LNCAP (cell line): ENCODE data around the gene LDB3.

Experiments used
- TF ChIP-seq, protein P1 (sequence below): fragments of 450-650 bp; IDR thresholded peaks from 2 replicates; pipeline ENCODE4 v1.5.1; 2017; ENCODE audit warnings: mild to moderate bottlenecking

LDB3 gene

DNA sequence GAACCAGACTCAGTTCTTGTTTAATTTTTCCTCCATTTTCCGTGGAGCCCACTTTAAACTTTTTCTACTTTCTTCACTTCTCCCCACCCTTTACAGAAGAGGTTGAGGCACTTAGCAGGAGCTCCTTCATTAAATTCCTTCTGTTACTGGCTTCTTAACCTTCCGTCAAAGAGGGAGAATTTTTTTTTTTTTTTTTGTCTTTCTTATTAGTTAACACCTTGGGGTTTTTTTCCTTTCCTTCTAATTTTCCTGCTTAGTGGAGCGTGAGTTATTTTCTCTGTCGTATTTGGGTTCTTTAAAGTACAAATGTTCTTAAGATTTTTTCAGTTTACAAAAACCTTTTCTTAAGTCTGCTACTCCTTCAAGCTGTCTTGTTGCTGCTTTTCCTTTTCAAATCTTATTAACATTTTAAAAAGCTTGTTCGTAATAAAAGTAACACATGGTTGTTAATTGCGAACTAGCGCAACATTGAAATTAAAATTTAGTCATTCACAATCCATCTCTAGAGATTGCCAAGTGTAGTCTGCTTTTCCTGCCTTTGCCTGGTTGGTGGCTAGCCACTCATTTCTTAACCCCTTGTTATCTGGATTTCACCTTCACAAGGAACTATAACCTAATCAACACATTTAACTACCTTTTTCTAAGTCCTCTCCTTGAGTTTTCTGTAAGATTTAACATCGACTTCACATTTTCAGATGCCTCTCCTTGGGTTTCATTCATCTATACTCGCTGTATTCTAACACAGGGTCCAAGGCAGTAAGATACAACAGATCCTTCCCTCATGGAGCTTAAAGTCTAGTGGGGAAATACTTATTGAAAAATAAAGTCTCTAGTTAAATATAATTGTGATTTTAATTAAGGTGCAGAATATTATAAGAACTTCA lies 90.1 kb downstream of the LDB3 start:
- TF ChIP-seq, protein P1, sequence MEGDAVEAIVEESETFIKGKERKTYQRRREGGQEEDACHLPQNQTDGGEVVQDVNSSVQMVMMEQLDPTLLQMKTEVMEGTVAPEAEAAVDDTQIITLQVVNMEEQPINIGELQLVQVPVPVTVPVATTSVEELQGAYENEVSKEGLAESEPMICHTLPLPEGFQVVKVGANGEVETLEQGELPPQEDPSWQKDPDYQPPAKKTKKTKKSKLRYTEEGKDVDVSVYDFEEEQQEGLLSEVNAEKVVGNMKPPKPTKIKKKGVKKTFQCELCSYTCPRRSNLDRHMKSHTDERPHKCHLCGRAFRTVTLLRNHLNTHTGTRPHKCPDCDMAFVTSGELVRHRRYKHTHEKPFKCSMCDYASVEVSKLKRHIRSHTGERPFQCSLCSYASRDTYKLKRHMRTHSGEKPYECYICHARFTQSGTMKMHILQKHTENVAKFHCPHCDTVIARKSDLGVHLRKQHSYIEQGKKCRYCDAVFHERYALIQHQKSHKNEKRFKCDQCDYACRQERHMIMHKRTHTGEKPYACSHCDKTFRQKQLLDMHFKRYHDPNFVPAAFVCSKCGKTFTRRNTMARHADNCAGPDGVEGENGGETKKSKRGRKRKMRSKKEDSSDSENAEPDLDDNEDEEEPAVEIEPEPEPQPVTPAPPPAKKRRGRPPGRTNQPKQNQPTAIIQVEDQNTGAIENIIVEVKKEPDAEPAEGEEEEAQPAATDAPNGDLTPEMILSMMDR: no peak

DNA sequence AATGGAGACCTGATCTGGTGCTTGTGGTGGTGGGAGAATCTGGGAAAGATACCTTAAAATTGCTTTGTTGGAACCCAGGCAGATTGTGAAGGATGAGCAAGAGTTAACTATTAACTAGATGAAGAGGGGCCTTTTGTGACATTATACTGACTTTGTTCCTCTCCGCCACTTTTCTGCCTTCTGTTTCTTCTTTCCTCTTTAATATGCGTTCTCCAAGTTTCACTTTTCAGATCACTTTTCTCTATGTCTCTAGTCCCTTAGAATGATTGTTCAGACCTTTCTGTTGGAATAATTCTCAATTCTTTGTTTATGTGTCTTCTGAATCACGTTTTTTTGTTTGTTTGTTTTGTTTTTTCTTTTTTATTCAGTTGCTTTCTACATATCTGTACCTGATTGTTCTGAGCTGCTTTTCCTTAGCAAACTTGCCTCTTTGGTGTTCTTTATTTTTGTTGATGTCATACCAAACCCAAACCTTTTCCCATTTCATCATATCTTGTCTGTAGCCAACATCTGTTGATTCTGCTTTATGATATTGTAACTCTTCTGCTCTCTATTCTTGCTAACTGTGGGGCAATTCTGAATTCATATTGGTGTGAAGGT lies 90.9 kb downstream of the LDB3 start:
- TF ChIP-seq, protein P1: no peak

DNA sequence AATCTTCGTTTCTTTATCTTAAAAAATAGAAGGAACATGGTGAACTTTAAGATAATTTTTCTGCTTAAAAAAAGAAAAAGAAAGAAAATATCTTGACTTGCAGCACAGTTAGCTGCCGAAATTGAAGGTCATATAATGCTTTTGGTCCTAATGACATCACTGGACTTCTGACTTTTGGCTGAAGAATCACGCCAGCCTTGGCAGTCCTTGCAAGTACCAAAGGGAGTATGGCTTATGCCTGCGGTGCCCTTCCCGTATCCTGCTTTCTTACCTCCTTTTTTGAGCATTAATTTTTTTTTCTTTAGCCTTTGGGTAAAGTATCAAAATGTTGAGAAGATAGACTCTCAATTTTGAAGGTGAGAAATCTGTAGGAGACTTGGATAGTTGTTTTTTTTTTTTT lies 95.1 kb downstream of the LDB3 start:
- TF ChIP-seq, protein P1: no peak

DNA sequence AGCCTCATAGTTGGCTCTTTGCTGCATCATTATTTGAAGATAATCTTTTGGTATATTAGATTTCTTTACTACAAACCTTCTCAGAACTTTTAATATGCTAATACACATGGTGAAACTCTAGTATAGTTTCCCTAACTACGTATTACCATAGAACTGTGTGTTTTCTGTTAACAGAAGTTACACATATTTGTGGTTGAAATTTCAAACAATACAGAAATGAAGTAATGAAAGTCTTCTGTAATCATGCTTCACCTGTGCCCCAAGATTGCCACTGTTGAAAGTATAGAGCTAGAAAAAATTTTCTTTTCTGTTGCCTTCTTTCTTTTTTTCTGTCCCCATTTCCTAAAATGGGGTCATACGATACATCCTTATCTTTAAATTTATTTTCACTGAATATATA lies 97.2 kb downstream of the LDB3 start:
- TF ChIP-seq, protein P1: no peak

DNA sequence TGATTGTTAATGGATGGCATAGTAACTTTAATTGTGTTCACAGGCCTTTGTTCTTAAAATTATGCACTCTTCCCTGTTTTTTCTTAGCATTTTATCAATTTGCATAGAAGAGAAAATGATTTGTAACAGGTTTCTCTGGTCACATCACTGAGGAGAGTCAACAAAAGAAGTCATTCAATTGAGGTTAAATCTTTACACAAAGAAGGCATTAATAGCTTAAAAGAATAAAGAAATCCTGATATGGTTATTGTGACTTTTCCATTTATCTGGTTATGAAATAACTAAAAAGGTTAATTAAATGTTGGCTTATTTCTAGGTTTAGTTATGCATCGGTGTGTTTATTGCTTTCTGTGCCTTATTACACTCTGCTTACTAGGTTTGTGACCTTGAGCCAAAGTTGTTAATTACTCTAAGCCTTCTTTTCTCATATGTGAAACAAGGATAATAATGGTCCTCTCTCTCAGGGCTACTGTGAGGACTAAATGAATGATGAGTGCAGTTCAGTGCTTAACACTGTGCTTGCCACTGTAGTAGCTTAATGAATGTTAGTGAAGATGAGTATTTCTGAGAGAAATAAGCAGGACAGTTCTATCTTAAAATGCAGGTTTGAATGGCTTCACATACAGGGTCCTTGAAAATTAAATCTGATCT lies 100.2 kb downstream of the LDB3 start:
- TF ChIP-seq, protein P1: no peak

DNA sequence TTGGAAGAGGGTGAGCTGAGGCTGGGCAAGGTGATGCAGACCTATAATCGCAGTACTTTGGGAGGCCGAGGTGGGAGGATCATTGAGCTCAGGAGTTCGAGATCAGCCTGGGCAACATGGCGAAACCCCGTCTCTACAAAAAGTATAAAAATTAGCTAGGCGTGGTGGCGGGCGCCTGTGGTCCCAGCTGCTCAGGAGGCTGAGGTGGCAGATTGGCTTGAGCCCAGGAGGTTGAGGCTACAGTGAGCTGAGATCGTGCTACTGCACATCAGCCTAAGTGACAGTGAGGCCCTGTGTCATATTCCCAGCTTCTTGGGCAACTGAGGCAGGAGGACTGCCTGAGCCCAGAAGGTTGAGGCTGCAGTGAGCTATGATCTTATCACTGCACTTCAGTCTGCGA lies 101.7 kb downstream of the LDB3 start:
- TF ChIP-seq, protein P1: no peak

DNA sequence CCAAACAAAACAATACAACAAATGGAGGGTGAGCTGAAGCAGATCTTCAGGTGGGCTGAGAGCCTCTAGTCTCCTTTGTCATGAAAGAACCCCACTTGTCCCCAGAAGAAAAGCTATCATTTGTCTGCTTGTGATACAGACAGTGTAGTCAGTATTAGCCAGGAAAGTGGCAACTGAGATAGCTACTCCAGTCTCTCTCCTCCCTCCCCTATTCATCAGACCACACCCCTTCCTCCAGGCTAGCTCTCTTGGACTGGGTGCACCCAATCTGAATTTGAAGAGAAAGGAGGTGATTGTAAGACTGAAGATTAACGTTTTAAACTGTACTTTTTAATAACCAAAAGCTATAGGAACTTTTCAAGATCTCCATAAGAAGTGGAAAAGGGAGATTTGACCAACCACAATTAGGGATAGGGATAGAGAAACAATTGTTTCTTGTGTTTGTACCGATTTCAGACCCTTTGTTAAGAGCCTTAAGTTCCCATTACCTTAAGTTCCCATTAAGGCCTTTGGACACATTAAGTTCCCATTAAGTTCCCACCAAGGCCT lies 102.2 kb downstream of the LDB3 start:
- TF ChIP-seq, protein P1: no peak
